Fibroblast of lung (primary cell): Measurements from ENCODE around the gene SEC16A. TPM values are rescaled to one million over a fixed set of nuclear protein-coding genes. Genes with fewer than 3 reads are reported as not detected.
A peak's percentile ranks its signal among the peaks of the same experiment; 100 is the strongest.

Experiments
- DNase-seq, 2 donors: peaks; one replicate each; pipeline versions ENCODE4 v3.0.0 to v3.0.0-alpha.2; 2010; ENCODE audit warnings: low read depth in 2 of 2
- H2AFZ ChIP-seq: 2 replicates; pipeline ENCODE4 v1.5.1; 2012; ENCODE audit warnings: low read length, control low read depth, inconsistent platforms
- H3K27ac ChIP-seq: 2 replicates; pipeline ENCODE4 v1.5.1; 2011; ENCODE audit warnings: low read length, control low read depth; ENCODE audit not compliant: insufficient read depth
- H3K27me3 ChIP-seq: 2 replicates; pipeline ENCODE4 v1.5.1; 2011; ENCODE audit warnings: mild to moderate bottlenecking, low read length; ENCODE audit not compliant: control insufficient read depth, insufficient read depth
- H3K36me3 ChIP-seq: 2 replicates; pipeline ENCODE4 v1.5.1; 2011; ENCODE audit warnings: low read length; ENCODE audit not compliant: control insufficient read depth, insufficient read depth
- H3K4me1 ChIP-seq: 2 replicates; pipeline ENCODE4 v1.5.1; 2011; ENCODE audit warnings: low read length; ENCODE audit not compliant: control insufficient read depth, insufficient read depth; ENCODE audit errors: extremely low read depth
- H3K4me2 ChIP-seq: 2 replicates; pipeline ENCODE4 v1.5.1; 2011; ENCODE audit warnings: low read length, control low read depth; ENCODE audit not compliant: insufficient read depth; ENCODE audit errors: extremely low read depth
- H3K4me3 ChIP-seq, 4 experiments: fragments of 200-600 bp in 1 of 4; sonication (generic) in 1 of 4; replicated peaks in 1 of 4; 2 replicates each; pipeline ENCODE4 v1.5.1; 2011 to 2016; ENCODE audit warnings: low read length in 4 of 4, low read depth in 3 of 4, mild to moderate bottlenecking in 3 of 4, control low read depth in 2 of 4, inconsistent platforms in 1 of 4, mixed read lengths in 1 of 4; ENCODE audit not compliant: insufficient read depth in 1 of 4; ENCODE audit errors: control extremely low read depth in 1 of 4
- H3K79me2 ChIP-seq: 2 replicates; pipeline ENCODE4 v1.5.1; 2012; ENCODE audit warnings: mild to moderate bottlenecking, low read length, inconsistent platforms; ENCODE audit not compliant: control insufficient read depth, insufficient read depth
- H3K9ac ChIP-seq: 2 replicates; pipeline ENCODE4 v1.5.1; 2011; ENCODE audit warnings: mild to moderate bottlenecking, low read length, control low read depth; ENCODE audit not compliant: insufficient read depth
- H3K9me3 ChIP-seq: 2 replicates; pipeline ENCODE4 v1.5.1; 2012; ENCODE audit warnings: low read depth, low read length; ENCODE audit not compliant: control insufficient read depth, insufficient read depth
- H4K20me1 ChIP-seq: 2 replicates; pipeline ENCODE4 v1.5.1; 2011; ENCODE audit warnings: low read length; ENCODE audit not compliant: control insufficient read depth, insufficient read depth; ENCODE audit errors: extremely low read depth
- CTCF ChIP-seq, 2 donors: IDR thresholded peaks in 1 of 2; conservative IDR thresholded peaks in 1 of 2; 1 replicate in 1 of 2; 2 replicates in 1 of 2; pipeline ENCODE4 v1.5.1; 2011 to 2012; ENCODE audit warnings: low read length in 2 of 2, control low read depth in 1 of 2, inconsistent platforms in 1 of 2, low read depth in 1 of 2, mild to moderate bottlenecking in 1 of 2
- EZH2 ChIP-seq: IDR thresholded peaks from 2 replicates; pipeline ENCODE4 v1.5.1; 2012; ENCODE audit warnings: low read length, control low read depth, mild to moderate bottlenecking; ENCODE audit errors: missing control alignments
- polyA plus RNA-seq, 2 donors: library from polyadenylated mRNA; depleted of rRNA in 1 of 2; stranded (reverse) in 1 of 2; unstranded in 1 of 2; fragments of >200 nt; gene quantifications; 2 replicates each; pipeline ENCODE4 v1.2.1, GENCODE V29; 2011 to 2012; ENCODE audit warnings: missing spikeins in 1 of 2
- total RNA-seq: library from RNA; depleted of rRNA; stranded (reverse); fragments of >200 nt; gene quantifications from 2 replicates; pipeline ENCODE4 v1.2.1, GENCODE V29; 2014

SEC16A gene
- total and polyA plus RNA-seq, 2 donors (not counting 1 experiment from before 2014, with no cell fraction given): 17.8 to 23.9 TPM

DNA sequence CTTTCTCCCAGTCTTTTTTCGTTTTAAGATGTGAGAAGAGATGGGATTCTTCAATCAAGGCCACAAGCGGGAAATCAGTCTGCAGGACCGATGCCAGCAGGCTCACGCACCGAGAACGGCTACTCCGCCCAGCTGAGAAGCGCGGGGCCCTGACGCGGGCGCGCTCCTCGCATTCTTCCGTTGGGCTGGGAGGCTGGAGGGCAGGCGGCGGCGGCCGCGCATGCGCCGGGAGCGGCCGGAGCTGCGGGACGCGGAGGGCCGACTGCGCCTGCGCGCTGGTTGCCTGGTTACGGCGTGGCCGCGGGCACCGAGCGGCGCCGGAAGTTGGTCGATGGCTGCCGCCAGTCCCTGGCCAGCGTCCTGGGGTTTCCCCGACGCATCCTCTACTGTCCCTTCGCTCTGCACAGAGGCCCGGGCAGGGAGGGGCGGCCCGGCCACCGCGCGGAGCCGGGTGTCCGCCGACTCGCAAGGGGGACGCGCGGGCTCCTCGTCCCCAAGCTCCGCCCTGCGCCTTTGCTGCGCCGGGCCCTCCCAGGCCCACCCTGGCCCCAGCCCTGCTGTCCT, 831 bp upstream of the SEC16A start:
- H3K4me3 ChIP-seq: peak overlapping the region; percentile 63 to 73 (median 72)
- H3K4me2 ChIP-seq: peak overlapping the region; percentile 98
- TF ChIP-seq EZH2 (no peak), CTCF (conservative IDR thresholded peaks at IDR 0.05 in 1 of 2, IDR thresholded peaks at IDR 0.05 in 1 of 2; ENCODE audit: low read depth in 1 of 2, low read length in 2 of 2) (no peak)
- no peaks in the 10 kb centered on the region for H3K9me3 ChIP-seq
- H3K27ac ChIP-seq: peak overlapping the region; percentile 98
- H4K20me1 ChIP-seq: no peaks in the 10 kb centered on the region
- H3K4me1 ChIP-seq: peaks cover 2% of the 10 kb centered on the region
- peaks cover 37% of the 10 kb centered on the region for H3K79me2 ChIP-seq
- peak overlapping the region; percentile 87 for H3K9ac ChIP-seq
- H3K36me3 ChIP-seq: no peaks in the 10 kb centered on the region
- peak overlapping the region; percentile 91 for H2AFZ ChIP-seq
- H3K27me3 ChIP-seq: no peaks in the 10 kb centered on the region
- DNase-seq: peak; percentile 67 to 84

DNA sequence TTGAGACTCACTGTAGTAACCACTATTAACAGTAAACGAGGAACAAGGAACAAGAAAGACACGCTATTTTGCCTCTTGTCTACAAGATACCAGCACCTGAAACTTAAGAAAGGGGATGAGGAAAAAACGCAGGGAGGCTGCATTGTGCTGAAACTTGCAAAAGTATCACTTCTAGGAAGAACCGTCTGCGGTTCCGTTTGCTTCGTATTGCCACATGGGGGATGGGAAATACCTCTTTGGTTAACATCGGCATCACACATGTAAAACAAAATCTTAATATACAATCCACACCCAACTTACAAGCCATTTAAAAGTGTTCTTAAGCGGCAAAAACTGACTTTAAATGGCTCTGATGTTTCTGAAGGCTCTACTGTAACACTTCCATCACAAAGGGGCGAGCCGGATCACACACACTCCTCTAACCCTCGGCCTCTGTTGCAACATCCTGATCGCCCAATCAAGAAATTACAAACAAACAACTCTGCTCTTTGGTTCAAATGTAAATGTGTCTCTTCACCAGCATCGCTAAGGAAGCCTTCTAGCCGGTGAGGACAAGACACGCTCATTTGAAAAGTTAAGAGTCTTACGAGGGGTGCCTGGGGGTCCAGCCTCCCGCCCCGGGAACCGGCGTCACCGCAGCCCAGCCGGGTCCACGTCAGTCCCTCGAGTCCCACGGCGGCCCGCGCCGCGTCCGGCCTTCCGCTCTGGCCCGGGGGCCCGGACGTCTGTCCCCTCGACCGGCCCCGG, 621 bp downstream of the SEC16A start:
- Histone ChIP-seq H3K9me3 (no peaks in the 10 kb centered on the region), H3K4me1 (peaks cover 2% of the 10 kb centered on the region), H2AFZ (no peak overlapping the region), H3K4me2 (peak overlapping the region; percentile 98), H3K36me3 (peaks cover 1% of the 10 kb centered on the region), H4K20me1 (no peaks in the 10 kb centered on the region), H3K4me3 (peak overlapping the region; percentile 82 to 97 (median 90)), H3K79me2 (peaks cover 51% of the 10 kb centered on the region), H3K27me3 (no peaks in the 10 kb centered on the region), H3K9ac (peak overlapping the region; percentile 99), H3K27ac (peak overlapping the region; percentile 99)
- no peak for TF ChIP-seq EZH2
- no peak for TF ChIP-seq CTCF (conservative IDR thresholded peaks at IDR 0.05 in 1 of 2, IDR thresholded peaks at IDR 0.05 in 1 of 2; ENCODE audit: low read depth in 1 of 2, low read length in 2 of 2)
- peak; percentile 31 to 53 for DNase-seq

GRCh38 chr9:136481558-136481957, 1.3 kb downstream of the SEC16A start:
- H3K4me1 ChIP-seq: peaks cover 2% of the 10 kb centered on the region
- no peak for TF ChIP-seq EZH2
- no peak for TF ChIP-seq CTCF (conservative IDR thresholded peaks at IDR 0.05 in 1 of 2, IDR thresholded peaks at IDR 0.05 in 1 of 2; ENCODE audit: low read depth in 1 of 2, low read length in 2 of 2)
- H3K27ac ChIP-seq: peak overlapping the region; percentile 99
- no peak for DNase-seq
- no peaks in the 10 kb centered on the region for H3K9me3 ChIP-seq
- H3K4me2 ChIP-seq: peak overlapping the region; percentile 98
- H2AFZ ChIP-seq: no peak overlapping the region
- peaks cover 8% of the 10 kb centered on the region for H3K36me3 ChIP-seq
- peak overlapping the region; percentile 82 to 97 (median 90) for H3K4me3 ChIP-seq
- H3K9ac ChIP-seq: peak overlapping the region; percentile 99
- no peaks in the 10 kb centered on the region for H4K20me1 ChIP-seq
- no peaks in the 10 kb centered on the region for H3K27me3 ChIP-seq
- H3K79me2 ChIP-seq: peaks cover 56% of the 10 kb centered on the region
